Hematopoietic multipotent progenitor cell treated with erythropoietin and hydrocortisone succinate and interleukin-3 and kit ligand, for 17 days (in vitro differentiated cells): Measurements from ENCODE around the gene GOLGA1.
"Not testable (repeated sequence)": the region's sequence is repeated elsewhere in the genome, so short reads cannot be mapped to it uniquely, and the experiment has no call there.

Experiments used
- DNase-seq: peaks from one replicate; pipeline ENCODE4 v3.0.0-alpha.2; 2015; ENCODE audit warnings: low spot score

The GOLGA1 gene

DNA sequence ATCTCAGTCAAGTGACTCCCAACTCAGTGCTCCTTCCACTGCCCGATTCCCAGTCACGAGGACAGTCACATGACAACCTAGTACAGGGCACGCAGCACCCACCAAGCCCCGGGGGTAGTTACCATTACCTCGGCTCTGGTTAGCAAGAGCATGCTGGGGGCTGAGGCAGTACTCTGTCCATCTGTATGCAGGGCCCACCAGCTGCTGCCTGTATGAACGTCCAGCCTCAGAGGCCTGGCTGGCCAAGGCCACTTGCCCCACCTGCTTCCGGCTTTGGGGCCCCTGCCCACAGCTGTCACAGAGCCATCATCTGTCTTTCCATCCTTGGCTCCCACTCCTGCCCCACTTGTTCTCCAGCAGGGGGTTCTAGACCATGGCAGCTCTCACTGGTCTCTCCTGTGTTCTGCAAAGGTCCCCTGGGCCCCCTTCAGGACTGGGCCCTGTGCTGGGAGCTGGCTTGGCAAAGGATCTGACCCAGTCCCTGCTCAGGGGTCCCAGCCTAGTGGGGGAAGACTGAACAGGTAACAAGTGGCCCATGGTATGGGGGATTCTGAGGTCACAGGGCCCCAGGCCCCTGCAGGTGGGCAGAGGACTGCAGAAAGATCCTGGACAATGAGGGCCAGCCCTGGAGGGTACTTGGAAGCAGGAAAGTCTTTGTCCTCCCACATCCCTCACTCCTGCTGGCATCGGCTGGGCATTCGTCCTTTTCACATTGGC lies 82.4 kb downstream of the GOLGA1 start:
- no peak for DNase-seq

DNA sequence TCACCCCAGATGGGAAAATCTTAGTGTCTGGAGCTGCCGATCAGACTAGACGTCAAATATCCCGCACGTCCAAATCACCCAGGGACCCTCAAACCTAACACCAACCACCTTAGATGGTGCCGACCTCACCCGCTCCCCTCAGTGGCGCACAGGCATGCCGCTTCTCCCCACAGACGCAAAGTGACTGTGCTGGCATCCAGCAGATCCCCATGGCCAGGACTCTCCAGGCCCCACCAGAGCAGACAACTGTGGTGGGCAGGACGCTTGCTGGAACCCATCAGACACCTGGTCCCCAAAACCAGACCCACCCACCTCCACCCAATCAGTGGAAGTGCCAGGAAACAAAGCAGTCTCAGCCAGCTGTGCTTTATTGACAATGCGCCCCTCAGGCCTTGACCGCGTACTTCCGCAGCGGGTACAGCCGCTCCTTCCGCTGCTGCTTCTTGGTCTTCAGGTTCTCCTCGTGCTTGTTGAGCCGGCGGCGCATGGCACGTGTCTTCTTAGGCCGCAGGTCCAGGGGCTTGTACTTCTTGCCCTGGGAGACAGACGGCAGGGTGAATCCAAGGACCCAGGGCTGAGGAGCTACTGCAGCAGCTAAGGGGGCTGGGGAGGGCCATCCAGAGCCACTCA lies 83.2 kb downstream of the GOLGA1 start:
- DNase-seq = no peak

DNA sequence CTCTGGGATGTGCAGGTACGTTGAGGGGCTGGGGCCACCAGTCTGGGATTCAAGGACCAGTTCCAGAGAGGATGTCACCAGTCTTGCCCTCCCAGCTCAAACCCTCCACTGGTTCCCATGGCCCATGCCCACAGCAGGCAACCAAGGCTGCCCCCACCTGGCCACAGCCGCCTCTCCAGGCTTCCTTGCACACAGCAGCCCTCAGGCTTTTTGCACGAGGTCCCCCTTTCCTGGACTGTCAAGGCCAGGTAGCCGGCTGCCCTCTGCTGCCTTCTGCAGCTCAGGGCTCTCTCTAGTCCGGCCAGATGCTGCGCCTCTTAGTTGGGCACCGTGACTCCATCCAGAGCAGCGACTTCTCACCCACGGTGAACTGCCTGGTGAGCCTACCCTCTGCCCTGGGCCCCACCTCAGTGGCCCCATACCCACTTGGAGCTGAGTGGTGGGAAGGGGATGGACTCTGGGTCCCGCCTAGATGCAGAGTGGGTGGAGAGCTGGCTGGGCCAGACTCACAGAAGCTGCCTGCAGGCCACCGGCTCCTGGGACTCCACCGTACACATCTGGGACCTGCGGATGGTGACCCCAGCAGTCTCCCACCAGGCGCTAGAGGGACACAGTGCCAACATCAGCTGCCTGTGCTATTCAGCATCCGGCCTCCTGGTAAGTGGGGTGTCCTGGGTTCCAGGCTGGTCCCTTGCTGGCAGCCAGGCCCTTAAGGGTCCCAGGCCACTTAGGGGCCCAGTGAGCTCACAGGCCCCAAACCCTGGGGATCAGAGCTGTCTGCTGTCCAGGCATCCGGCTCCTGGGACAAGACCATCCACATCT lies 84.7 kb downstream of the GOLGA1 start:
- DNase-seq = no peak

DNA sequence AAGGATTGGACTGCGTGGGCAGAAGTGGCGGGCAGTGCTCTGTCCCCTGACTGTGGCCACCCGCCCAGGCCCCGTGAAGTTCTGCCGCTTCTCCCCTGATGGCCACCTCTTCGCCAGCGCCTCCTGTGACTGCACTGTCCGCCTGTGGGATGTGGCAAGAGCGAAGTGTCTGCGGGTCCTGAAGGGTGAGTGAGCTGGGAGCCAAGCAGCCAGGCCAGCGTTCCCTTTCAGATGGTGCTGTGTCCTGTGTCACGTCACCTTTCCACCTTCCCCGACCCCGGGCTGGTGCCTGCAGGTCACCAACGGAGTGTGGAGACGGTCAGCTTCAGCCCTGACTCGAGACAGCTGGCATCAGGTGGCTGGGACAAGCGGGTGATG lies 85.3 kb downstream of the GOLGA1 start:
- DNase-seq = no peak

DNA sequence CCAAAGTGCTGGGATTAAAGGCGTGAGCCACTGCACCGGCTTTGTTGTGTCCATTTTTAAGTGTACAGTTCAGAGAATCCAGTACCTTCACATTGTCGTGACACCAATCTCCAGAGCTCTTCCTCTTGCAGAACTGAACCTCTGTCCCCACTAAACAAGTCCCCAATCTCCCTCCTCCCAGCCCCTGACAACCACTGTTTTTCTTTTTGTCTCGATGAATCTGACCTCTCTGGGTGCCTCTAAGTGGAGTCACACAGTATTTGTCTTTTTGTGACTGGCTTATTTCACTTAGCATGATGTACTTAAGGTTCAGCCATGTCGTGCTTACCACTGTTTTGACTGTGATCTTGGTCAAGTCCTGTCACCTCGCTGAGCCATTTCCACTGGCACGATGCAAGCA lies 86.1 kb downstream of the GOLGA1 start:
- no peak for DNase-seq

DNA sequence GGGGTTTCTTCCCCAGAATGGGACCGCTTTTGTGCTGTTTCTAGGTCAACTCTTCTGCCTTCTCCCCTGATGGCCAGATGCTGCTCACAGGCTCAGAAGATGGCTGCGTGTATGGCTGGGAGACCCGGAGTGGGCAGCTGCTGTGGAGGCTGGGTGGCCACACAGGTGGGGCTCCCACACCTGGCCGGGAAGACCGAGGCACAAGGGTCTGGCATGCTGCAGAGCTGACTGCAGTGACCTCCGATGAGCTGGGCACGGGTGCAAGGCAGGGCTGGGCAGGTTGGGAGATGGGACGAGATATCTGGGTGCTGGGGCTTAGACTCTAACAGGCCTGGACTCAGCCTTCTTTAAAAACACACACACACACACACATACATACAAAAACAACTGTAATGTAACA lies 86.7 kb downstream of the GOLGA1 start:
- no peak for DNase-seq

DNA sequence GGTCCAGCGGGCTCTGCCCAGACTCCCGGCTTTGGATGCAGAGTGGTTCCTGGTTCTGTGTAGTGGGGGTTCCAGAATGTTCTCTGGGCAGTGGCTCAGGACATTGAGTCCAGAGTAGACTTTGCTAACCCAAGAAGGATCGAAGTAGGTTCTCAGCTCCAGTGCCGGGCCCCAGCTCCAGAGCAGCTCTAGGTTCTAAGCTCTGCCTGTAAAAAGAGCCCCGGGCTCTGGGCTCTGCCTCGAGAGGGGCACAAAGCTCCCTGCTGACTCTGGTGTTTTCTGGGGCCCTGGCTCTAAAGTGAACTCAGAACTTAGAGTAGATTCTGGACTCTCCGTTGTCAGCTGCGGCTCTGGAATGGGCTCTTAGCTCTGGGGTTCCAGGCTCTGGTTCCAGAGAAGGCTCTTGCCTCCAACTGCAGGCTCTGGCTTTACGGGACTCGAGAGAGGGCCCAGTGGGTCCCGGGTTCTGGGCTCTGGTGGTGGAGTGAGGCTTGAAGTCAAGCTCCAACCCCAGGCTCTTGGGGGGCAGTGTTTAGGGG lies 87.2 kb downstream of the GOLGA1 start:
- DNase-seq = no peak

DNA sequence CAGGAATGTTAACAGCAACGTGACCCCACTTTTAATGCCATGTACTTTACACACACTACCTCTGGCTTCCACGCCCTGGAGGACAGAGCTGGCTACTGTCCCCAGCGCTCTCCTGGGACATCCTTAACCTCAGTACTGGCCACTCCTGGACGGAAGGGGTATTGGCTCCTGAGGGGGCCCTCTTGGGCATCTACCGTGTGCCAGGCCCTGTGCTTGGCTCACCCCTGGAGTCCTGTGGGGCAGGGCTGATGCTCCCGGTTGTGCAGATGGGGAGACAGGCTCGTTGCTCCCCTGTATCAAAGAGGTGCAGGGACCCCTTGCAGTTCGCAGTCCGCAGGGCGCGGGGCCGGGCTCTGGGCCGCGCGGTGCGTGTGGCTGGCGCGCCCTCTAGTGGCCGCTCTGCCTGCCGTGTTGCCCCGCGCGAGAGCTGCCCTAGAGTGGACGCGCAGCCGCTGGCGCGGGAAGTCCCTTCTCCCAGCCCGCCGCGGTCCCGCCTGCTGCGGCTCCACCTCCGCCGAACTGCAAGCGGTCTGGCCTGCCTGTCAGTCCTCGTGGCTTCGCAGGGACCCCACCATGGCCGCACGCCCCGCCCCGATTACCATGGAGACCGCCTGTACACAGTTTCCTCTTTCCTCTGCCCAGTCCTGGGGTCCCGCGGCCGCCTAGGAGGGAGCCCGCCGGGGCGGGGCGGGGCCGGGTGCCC lies 87.9 kb downstream of the GOLGA1 start, which contains the start of gene WDR38:
Gene WDR38, plus strand, starts transcription at position 632 of the 703 bp plus-strand sequence. CDS start 72 bp downstream, outside the sequence.
- peak; percentile 82 for DNase-seq

DNA sequence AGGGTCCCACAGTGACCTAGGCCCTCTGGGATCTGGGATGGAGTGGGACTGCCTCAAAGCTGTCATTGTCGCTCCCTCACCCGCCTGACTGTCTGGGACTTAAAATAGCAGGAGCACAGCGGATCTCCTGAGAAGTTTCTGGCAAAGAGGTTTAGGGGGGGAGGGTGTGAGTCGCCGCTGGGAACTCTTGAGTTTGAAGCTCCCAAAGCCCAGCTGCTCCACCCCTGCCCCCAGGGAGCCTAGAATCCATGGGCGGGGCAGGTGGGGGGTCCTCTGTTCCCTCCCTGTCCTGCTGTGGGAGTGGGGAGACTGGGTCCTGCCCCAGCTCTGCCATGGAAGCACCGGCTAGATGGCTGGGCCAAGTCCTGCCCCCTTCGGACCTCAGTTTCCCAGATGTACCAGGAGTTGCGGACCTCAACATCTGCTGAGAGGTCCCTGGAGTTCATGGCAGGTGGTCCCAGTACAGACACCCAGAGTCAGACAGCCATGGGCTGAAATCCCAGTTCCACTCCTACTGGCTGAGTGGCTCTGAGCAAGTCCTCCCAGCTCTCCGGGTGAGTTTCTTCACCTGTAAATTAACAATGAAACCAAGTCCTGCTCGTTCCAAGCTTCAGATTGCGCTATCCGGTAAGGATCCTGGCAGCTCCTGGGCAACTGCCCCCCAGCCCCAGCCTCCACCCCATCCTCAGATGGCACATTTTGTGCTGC lies 88.6 kb downstream of the GOLGA1 start:
- no peak for DNase-seq

DNA sequence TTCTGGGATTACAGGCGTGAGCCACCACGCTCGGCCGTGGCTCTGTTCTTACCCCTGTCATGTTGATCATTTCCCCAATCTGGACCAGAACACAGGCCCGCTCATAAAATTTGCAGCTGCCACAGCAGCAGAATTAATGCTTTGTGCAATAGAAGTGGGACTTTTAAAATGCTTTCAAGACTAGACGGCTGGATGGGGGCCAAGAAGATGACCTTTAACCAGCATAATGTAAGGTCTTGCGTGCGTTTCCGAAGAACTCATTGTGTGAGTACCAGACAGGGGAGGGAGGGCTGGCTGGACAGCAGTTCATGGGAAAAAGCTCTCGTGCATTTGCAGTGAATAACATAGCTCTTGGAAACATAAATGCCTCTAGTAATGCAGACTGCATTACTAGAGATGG lies 91.1 kb downstream of the GOLGA1 start:
- DNase-seq = no peak

DNA sequence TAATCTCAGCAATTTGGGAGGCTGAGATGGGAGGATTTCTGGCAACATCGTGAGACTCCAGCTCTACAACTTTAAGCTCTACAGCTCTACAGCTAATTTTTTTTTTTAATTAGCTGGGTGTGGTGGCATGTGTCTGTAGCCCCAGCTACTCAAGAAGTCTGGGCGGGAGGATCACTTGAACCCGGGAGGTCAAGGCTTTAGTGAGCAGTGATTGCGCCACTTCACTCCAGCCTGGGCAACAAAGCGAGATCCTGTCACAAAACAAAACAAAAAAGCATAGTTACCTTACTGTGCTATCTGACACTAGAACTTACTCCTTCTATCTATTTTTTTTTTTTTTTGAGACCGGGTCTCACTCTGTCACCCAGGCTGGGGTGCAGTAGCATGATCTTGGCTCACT lies 93.9 kb downstream of the GOLGA1 start:
- DNase-seq = no peak

DNA sequence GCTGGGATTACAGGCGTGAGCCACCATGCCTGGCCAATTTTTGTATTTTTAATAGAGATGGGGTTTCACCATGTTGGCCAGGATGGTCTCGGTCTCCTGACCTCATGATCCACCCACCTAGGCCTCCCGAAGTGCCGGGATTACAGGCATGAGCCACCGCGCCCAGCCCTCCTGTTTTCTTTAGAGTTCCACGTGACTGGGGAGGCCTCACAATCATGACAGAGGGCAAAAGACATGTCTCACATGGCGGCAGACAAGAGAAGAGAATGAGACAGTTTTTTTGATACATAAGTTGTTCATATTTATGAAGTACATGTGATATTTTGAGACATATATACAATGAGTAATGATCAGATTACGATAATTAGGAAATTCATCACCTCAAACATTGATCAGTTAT lies 94.4 kb downstream of the GOLGA1 start:
- DNase-seq = not testable (repeated sequence)

DNA sequence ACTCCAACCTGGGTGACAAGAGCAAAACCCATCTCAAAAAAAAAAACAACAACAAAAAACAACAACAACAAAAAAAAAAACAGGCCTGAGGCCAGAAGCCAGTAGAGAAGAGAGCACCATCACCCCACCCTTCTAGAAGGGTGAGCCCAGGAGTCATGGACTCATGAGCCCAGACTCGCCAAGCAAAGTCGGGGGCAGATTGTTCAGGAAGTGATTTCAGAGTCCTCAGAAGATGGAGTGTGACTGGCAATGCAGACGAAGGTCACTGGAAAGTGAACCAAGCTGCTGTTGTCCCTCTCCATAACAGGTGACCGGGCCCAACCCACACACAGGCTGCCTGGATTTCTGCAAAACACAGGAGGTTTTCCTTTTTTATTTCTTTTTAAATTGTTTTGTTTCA lies 96.6 kb downstream of the GOLGA1 start:
- no peak for DNase-seq

DNA sequence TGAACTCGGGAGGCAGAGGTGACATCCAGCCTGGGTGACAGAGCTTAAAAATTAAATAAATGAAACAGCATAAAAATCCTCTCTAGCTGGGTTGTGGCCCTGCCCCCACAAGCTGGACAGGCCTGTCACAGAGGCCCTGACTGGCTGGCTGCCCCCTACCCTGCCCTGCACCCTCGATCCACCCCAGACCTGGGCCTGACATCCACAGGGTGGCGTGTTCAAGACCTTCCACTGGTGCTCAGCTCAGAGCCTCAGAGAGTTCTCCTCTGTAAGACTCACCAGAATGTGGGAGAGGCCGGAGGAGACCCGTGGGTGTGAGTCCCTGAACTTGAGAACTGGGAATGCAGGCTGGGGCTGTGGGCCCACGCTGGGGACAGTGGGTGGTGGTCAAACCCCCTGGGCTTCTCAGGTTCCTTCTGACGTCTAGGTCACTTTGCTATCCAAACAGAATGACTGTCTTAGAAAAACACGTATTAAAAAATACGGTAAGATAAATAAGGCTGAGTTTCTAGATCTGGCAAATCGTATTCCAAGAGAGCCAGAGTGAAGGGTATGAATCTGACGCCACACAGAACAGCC lies 97.3 kb downstream of the GOLGA1 start:
- no peak for DNase-seq

DNA sequence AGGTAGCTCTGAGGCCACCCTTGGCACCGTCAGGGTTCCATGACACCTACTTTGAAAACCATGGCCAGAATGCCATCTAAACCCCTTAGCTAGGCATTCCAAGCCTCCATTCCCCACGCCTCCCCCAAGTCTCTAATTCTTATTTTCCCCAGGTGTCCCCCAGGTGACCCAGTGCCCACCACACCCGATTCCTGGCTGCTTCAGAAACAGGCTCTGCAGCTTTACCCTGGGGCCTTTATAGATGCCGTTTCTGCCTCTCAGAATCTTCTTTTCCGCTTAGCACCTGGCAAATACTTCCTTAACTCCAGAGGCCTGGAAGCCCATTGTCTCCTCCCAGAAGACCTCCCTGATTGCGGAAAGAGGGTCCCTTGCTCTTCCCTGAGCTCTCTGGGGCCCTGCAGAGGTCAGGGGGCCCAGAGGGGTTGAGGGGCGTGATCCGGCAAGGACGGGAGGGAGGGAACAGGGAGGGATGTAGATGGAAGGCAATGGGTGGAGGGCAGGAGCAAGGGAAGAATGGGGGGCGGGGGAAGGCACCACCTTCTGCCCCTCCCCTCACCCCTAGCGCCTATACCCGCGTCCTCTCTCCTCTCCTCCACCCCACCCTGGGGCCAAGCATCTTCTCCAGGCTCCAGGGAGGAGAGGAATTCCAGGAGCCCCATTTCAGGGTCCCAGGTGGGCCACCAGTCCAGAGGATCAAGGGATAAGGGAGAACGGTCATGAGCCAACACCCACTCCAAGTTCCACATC lies 99.6 kb downstream of the GOLGA1 start:
- DNase-seq = no peak

DNA sequence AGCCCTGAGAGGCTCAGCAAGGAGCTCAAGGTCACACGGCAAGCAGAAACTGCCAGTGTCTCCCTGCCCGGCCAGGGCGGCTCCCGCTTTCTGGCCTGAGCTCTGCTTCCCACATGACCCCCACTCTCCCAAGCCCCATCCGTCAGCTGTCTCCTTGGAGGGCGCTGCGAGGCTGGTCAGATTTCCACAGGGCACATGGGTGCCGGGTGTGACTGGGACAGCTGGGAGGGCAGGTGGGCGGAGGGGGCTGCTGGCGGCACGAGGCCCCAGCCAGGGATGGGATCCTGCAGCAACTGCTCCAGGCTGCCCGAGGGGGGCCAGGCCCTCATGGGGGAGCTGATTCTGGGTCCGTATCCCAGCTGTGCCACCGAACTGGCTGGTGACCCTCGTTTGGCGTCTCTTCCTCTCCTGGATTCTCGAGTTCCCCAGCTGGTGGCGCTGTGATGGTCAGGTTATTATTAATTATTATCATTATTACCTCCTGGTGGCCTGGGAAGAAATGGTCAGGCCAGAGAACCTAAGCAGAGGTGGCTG lies 100.5 kb downstream of the GOLGA1 start:
- DNase-seq = no peak

DNA sequence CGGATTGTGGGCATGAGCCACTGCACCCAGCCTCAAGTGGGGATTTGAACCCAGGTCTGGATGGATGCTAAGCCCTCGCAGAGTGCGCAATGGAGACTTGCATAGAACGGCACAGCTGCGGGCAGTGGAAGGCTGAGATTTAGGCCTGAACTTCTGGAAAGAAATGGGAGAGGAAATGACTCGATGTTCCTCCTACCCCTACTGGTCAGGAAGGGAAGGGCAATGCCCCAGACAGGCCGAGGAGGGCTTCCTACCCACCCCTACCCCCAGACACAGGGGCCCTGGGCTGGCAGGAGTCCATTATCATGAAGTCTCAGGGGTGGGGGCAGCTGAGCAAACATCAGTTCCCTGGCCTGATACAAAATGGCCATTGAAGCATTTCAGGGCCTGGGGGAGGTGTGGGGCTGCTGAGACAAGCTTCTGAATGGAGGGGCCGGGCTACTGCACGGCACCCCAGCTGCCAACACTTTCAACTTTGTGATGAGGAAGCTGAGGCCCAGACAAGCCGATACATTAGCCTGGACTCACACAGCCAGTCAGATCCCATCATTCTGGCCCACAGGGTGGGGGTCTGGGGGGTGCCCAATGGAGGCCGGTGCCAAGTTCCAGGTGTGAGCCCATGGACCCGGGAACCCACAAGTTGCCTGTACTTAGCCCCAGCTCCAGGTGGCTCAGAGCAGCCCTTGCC lies 101.1 kb downstream of the GOLGA1 start:
- DNase-seq = no peak

DNA sequence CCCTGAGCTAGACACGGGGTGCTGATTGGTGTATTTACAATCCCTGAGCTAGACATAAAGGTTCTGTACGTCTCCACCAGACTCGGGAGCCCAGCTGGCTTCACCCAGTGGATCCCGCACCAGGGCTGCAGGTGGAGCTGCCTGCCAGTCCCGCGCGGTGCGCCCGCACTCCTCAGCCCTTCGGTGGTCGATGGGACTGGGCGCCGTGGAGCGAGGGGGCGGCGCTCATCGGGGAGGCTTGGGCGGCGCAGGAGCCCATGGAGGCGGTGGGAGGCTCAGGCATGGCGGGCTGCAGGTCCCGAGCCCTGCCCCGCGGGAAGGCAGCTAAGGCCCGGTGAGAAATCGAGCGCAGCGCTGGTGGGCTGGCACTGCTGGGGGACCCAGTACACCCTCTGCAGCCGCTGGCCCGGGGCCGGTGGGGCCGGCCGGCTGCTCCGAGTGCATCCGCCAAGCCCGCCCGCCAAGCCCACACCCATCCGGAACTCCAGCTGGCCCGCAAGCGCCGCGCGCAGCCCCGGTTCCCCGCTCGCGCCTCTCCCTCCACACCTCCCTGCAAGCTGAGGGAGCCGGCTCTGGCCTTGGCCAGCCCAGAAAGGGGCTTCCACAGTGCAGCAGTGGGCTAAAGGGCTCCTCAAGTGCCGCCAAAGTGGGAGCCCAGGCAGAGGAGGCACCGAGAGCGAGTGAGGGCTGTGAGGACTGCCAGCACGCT lies 102.2 kb downstream of the GOLGA1 start:
- not testable (repeated sequence) for DNase-seq

DNA sequence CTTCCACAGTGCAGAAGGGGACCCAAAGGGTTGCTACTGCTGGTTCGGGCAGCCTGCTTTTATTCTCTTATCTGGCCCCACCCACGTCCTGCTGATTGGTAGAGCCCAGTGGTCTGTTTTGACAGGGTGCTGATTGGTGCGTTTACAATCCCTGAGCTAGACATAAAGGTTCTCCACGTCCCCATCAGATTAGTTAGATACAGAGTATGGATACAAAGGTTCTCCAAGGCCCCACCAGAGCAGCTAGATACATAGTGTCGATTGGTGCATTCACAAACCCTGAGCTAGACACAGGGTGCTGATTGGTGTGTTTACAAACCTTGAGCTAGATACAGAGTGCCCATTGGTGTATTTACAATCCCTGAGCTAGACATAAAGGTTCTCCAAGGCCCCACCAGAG lies 102.8 kb downstream of the GOLGA1 start:
- DNase-seq = not testable (repeated sequence)
